Loucy (cell line): ENCODE data around the gene USP34.

Experiments used
- EZH2phosphoT487 ChIP-seq: fragments of 200-600 bp; IDR thresholded peaks from 2 replicates; pipeline ENCODE4 v1.6.1; 2018; ENCODE audit warnings: antibody characterized with exemption, mild to moderate bottlenecking, moderate library complexity, borderline replicate concordance
- TF ChIP-seq, protein P1 (sequence below): fragments of 200-600 bp; sonication (generic); conservative IDR thresholded peaks from 2 replicates; pipeline ENCODE4 v1.5.1; 2014; ENCODE audit warnings: mild to moderate bottlenecking, antibody characterized with exemption, low read length

DNA sequence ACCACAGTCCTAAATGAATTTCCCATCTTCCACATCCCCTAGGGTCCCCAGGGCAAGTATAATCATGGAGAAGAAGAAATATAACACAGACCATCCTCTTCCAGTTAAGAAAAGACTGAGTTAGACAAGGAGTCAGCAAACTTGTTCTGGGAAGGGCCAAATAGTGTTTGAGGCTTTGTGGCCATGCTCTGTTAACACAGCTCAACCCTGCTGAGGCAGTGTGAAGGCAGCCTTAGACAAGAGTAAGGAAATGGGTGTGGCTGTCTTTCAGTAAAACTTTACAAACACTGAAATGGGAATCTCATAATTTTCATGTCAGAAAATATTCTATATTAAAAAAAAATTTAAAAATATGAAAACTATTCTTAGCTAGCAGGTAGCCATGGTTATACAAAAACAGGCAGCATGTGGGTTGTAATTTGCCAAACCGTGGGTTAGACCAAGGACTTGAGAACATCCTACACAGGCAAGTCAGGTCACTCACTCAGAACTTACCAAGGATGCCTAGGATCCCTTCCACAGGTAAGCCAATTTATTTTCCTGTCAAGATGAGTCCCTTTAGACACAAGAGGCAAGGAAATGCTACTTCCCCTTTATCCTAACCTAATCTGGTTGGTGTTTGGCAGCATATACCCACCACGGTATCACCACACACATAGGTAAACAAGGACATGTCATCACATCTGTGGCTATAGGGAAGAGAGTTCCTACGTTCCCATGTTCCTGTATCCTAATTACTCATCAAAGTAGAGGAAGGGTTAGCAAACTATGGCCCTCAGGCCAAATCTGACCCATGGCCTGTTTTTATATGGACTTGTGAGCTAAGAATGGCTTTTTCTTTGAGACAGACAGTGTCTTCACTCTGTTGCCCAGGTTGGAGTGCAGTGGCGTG is 277.0 kb downstream of the USP34 start:
- TF ChIP-seq, protein P1, sequence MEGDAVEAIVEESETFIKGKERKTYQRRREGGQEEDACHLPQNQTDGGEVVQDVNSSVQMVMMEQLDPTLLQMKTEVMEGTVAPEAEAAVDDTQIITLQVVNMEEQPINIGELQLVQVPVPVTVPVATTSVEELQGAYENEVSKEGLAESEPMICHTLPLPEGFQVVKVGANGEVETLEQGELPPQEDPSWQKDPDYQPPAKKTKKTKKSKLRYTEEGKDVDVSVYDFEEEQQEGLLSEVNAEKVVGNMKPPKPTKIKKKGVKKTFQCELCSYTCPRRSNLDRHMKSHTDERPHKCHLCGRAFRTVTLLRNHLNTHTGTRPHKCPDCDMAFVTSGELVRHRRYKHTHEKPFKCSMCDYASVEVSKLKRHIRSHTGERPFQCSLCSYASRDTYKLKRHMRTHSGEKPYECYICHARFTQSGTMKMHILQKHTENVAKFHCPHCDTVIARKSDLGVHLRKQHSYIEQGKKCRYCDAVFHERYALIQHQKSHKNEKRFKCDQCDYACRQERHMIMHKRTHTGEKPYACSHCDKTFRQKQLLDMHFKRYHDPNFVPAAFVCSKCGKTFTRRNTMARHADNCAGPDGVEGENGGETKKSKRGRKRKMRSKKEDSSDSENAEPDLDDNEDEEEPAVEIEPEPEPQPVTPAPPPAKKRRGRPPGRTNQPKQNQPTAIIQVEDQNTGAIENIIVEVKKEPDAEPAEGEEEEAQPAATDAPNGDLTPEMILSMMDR = no peak
- TF ChIP-seq EZH2phosphoT487 = no peak
